RWPE1 (cell line): ENCODE results near the gene RGR.

Experiments used
- CTCF ChIA-PET: fragments of 350-600 bp; sonication (Branson Sonifier 250); formaldehyde crosslinking; extraction: SDS; loops from one replicate; lab custom pipeline; 2021; lab: Yijun Ruan, JAX
- POLR2A ChIA-PET: fragments of 400-600 bp; formaldehyde crosslinking; extraction: SDS; loops from one replicate; lab custom pipeline; 2020; ENCODE audit warnings: antibody characterized with exemption; ENCODE audit not compliant: low non-redundant PET; lab: Yijun Ruan, JAX
- DNase-seq: peaks from one replicate; pipeline ENCODE4 v3.0.0; 2012; ENCODE audit warnings: low spot score
- H3K27ac ChIP-seq: fragments of 450-650 bp; 2 replicates; pipeline ENCODE4 v1.5.1; 2017
- TF ChIP-seq, protein P1 (sequence below): fragments of 450-650 bp; conservative IDR thresholded peaks from 2 replicates; pipeline ENCODE4 v1.5.1; 2017; ENCODE audit warnings: low read depth, mild to moderate bottlenecking

Gene RGR, protein sequence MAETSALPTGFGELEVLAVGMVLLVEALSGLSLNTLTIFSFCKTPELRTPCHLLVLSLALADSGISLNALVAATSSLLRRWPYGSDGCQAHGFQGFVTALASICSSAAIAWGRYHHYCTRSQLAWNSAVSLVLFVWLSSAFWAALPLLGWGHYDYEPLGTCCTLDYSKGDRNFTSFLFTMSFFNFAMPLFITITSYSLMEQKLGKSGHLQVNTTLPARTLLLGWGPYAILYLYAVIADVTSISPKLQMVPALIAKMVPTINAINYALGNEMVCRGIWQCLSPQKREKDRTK

DNA sequence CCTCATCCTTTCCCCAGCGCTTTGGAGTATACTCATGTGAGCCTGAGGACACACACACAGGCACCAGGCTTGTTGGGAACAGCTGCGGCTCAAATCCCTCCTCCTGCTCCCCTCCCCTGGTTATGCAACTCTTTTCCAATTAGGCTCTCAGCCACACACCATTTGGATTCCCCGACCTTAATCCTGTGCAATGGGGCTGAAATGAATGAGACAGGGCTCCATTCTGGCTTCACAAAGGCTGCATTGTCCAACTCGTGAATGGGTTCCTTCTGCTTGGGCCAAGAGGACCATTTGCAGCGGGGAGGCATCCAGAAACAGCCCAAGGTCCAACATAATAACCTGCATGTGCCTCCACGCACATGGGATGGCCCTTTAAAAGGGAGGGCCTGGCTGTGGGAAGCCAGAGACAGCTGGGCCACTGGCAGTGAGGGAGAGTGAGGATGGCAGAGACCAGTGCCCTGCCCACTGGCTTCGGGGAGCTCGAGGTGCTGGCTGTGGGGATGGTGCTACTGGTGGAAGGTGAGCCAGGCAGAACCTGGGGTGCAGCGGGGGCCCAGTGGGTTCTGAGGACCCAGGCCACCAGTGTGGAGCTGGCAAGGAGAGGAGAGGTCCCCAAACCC, at the start of gene RGR:
RGR (plus strand) TSS at position 403 of the 620 bp plus-strand sequence; CDS start at position 441, 38 bp downstream.
- ChIA-PET CTCF (no interaction called here), POLR2A (no interaction called here)
- H3K27ac ChIP-seq = no peak within 1 kb of the TSS
- DNase-seq = no peak
- TF ChIP-seq, protein P1, sequence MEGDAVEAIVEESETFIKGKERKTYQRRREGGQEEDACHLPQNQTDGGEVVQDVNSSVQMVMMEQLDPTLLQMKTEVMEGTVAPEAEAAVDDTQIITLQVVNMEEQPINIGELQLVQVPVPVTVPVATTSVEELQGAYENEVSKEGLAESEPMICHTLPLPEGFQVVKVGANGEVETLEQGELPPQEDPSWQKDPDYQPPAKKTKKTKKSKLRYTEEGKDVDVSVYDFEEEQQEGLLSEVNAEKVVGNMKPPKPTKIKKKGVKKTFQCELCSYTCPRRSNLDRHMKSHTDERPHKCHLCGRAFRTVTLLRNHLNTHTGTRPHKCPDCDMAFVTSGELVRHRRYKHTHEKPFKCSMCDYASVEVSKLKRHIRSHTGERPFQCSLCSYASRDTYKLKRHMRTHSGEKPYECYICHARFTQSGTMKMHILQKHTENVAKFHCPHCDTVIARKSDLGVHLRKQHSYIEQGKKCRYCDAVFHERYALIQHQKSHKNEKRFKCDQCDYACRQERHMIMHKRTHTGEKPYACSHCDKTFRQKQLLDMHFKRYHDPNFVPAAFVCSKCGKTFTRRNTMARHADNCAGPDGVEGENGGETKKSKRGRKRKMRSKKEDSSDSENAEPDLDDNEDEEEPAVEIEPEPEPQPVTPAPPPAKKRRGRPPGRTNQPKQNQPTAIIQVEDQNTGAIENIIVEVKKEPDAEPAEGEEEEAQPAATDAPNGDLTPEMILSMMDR = no peak

DNA sequence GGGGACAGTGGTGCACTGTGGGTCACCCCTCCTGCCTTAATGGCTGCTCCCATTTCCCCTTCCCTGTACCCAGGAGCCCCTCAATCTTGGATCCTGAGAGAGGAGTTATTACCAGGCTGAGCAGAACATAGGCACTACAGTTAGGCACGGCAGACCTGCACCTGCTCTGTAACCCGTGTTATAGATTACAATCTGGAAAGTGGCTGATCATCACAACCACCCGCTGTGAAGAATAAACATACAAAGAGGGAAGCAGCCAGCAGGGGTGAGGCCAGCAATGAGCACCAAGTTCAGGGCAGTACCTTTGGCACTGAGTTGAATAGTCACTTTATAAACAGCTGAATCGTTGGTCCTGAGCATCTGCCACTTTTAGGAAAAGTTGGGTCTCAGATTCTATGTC, 48.8 kb upstream of the RGR start:
- CTCF ChIA-PET = no interaction called here
- no peak overlapping the region for H3K27ac ChIP-seq
- no peak for DNase-seq
- TF ChIP-seq, protein P1 = no peak
- POLR2A ChIA-PET = no interaction called here

DNA sequence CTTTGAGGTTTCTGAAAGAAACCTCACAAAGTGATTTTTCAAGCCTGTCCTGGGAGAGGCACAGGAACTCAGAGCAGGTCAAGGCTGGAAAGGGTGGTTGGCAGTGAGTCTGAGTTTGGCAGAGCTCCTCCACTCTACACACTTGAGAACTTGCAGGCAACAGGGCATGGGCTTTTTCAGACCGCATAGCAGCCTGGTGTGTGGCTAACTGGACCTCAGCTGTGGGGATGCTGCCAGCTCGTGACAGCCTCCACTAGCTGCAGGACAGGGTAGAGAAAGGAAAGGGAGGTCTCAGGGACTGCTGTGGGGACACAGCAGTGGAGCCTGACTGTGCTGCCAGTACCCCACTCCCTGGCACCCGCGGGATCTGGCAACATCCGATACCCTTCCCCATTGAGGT, 47.9 kb upstream of the RGR start:
- ChIA-PET CTCF (interaction anchor here (0.5 kb wide), 1 partner anchor 90 kb away, joined by 4 read pairs; no protein-coding TSS in a partner anchor), POLR2A (no interaction called here)
- DNase-seq = no peak
- H3K27ac ChIP-seq = no peak overlapping the region
- TF ChIP-seq, protein P1 = no peak

DNA sequence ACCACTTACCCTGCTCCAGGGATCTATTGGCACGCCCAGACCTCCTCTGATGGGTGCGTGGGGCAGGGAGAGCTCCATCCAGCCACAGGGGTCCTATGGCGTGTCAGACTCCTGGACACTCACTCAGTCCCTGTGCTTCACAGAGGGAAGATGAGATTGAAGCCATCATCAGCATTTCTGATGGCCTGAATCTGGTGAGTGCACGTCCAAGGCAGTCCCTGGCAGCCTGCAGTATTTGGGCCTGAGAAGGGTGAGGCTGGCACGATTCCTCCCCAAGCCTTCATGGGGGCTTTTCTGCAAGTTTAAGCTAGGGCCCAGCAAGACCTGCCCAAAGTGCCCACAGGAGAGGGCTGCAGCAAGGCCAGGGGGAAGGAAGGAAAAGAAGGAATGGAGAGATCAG, 47.2 kb upstream of the RGR start:
- H3K27ac ChIP-seq = no peak overlapping the region
- POLR2A ChIA-PET = no interaction called here
- TF ChIP-seq, protein P1 = no peak
- CTCF ChIA-PET = no interaction called here
- DNase-seq = no peak

DNA sequence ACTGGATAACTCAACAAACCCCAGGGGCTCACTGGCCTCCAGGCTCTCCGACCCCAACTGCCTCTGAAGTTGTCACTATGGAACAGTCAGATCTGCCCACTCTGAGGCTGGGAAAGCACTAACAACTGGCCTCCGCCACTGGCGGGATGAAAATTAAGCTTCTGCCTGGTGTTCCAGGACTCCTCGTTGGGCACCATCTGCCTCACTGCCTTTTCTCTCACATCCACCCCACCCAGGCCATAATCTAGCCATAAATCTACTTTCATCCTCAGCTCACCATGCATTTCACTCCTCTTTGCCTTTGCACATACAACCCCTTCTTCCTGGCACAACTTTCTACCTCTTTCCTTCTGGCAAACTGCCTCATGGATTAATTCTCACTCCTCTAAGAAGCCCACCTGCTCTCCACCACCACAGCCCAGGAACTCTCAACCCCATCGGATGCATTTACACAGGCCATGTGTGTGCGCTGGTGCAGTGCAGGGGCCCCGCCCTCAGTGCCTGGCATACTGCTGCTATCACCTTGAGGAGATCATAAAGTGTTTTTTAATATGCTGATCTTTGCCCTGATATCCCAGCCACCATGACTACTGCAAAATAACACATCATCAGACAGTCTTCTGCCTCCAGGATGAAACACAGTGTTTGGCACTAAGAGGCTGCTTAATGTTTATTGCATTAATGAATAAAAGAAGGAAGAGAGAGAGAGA, 46.5 kb upstream of the RGR start:
- TF ChIP-seq, protein P1 = no peak
- no peak overlapping the region for H3K27ac ChIP-seq
- POLR2A ChIA-PET = no interaction called here
- CTCF ChIA-PET = interaction anchor here (0.5 to 0.6 kb wide), 2 partner anchors 279 to 1484 kb away, joined by 3 to 4 read pairs; no protein-coding TSS in a partner anchor
- DNase-seq = no peak

DNA sequence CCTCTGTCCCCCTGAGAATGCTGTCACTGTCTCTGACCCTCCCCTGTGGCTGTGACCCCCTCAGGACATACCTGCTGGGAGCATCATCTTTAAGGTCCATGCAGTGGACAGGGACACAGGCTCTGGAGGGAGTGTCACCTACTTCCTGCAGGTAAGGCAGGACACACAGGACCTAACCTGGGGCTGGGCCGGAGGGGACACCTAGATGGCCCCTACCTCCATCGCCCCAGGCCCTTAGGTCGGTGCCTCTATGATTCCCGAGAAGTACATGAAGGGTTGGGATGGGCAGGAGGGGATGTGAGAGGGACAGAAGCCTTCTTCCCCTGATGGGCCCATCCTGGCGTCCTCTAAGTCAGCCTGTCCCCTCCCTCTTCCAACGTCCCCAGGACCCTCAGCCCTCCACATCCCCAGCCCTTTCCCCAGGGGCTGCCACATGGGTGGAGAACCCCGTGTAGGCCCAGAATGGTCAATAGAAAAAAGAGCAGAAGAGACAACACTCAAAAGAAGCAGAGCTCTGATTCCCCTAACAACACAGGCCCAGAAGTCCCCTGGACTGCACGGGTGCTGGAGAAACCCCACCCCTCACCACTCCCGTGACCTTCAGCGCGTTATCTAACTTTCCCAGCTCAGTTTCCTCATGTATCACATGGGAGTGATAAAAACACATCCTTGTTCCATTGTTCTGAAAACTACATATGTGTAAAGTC, 44.2 kb upstream of the RGR start:
- TF ChIP-seq, protein P1 = no peak
- no peak overlapping the region for H3K27ac ChIP-seq
- ChIA-PET POLR2A (no interaction called here), CTCF (no interaction called here)
- DNase-seq = no peak
